GM10266 (cell line): ENCODE results near the gene CCT8L2.
"Not testable (repeated sequence)": the region's sequence is repeated elsewhere in the genome, so short reads cannot be mapped to it uniquely, and the experiment has no call there.

Source experiments
- DNase-seq: peaks from one replicate; pipeline ENCODE4 v3.0.0; 2012; ENCODE audit errors: extremely low spot score
- TF ChIP-seq, protein P1 (sequence below): IDR thresholded peaks from 2 replicates; pipeline ENCODE4 v1.5.1; 2012; ENCODE audit warnings: mild to moderate bottlenecking, low read depth; ENCODE audit not compliant: control insufficient read depth, insufficient read depth; ENCODE audit errors: missing control alignments

The CCT8L2 gene

DNA sequence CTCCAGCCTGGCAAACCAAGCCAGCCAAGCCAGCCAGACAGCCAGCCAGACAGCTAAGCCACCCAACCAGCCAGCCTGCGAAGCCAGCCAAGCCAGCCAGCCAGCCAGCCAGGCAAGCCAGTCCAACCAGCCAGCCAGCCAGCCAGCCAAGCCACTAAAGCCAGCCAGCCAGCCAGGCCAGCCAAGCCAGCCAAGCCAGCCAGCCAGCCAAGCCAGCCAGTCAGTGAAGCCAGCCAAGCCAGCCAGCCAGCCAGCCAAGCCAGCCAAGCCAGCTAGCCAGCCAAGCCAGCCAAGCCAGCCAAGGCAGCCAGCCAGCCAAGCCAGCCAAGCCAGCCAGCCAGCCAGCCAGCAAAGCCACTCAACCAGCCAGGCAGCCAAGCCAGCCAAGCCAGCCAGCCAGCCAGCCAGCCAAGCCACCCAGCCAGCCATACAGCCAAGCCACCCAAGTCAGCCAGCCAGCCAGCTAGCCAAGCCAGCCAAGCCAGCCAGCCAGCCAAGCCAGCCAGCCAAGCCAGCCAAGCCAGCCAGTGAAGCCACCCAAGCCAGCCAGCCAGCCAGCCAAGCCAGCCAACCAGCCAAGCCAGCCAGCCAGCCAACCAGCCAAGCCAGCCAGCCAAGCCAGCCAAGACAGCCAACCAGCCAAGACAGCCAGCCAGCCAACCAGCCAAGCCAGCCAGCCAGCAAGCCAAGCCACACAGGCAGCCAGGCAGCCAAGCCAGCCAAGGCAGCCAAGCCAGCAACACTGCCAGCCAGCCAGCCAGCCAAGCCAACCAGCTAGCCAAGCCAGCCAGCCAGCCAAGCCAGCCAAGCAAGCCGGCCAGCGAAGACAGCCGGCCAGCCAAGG, 29.7 kb downstream of the CCT8L2 start:
- TF ChIP-seq, protein P1, sequence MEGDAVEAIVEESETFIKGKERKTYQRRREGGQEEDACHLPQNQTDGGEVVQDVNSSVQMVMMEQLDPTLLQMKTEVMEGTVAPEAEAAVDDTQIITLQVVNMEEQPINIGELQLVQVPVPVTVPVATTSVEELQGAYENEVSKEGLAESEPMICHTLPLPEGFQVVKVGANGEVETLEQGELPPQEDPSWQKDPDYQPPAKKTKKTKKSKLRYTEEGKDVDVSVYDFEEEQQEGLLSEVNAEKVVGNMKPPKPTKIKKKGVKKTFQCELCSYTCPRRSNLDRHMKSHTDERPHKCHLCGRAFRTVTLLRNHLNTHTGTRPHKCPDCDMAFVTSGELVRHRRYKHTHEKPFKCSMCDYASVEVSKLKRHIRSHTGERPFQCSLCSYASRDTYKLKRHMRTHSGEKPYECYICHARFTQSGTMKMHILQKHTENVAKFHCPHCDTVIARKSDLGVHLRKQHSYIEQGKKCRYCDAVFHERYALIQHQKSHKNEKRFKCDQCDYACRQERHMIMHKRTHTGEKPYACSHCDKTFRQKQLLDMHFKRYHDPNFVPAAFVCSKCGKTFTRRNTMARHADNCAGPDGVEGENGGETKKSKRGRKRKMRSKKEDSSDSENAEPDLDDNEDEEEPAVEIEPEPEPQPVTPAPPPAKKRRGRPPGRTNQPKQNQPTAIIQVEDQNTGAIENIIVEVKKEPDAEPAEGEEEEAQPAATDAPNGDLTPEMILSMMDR: no peak
- DNase-seq: no peak

DNA sequence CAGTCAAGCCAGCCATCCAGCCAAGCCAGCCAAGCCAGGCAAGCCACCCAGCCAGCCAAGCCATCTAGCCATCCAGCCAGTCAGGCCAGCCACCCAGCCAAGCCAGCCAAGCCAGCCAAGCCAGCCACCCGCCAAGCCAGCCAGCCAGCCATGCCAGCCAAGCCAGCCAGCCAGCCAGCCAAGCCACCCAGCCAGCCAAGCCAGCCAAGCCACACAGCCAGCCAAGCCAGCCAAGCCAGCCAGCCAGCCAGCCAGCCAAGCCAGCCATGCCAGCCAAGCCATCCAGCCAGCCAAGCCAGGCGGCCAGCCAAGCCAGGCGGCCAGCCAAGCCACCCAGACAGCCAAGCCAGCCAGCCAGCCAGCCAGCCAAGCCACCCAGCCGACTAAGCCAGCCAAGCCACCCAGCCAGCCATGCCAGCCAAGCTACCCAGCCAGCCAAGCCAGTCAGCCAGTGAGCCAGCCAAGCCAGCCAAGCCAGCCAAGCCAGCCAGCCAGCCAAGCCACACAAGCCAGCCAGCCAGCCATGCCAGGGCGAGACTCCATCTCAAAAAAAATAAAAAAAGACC, 31.4 kb downstream of the CCT8L2 start:
- DNase-seq: not testable (repeated sequence)

DNA sequence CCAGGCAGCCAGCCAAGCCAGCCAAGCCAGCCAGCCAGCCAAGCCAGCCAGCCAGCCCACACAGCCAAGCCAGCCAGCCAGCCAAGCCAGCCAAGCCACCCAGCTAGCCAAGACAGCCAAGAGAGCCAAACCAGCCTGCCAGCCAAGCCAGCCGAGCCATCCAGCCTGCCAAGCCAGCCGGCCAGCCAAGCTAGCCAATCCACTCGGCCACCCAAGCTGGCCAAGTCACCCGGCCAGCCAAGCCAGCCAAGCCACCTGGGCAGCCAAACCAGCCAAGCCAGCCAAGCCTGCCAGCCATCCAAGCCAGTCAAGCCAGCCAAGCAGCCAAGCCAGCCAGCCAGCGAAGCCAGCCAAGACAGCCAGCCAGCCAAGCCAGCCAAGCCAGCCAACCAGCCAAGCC, 32.0 kb downstream of the CCT8L2 start:
- not testable (repeated sequence) for DNase-seq

DNA sequence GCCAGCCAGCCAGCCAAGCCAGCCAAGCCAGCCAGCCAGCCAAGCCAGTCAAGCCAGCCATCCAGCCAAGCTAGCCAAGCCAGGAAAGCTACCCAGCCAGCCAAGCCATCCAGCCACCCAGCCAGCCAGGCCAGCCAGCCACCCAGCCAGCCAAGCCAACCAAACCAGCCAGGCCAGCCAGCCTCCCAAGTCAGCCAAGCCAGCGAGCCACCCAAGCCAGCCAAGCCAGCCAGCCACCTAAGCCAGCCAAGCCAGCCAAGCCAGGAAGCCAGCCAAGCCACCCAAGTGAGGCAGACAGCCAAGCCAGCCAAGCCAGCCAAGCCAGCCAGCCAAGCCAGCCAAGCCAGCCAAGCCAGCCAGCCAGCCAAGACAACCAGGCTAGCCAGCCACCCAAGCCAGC, 32.6 kb downstream of the CCT8L2 start:
- DNase-seq: not testable (repeated sequence)

DNA sequence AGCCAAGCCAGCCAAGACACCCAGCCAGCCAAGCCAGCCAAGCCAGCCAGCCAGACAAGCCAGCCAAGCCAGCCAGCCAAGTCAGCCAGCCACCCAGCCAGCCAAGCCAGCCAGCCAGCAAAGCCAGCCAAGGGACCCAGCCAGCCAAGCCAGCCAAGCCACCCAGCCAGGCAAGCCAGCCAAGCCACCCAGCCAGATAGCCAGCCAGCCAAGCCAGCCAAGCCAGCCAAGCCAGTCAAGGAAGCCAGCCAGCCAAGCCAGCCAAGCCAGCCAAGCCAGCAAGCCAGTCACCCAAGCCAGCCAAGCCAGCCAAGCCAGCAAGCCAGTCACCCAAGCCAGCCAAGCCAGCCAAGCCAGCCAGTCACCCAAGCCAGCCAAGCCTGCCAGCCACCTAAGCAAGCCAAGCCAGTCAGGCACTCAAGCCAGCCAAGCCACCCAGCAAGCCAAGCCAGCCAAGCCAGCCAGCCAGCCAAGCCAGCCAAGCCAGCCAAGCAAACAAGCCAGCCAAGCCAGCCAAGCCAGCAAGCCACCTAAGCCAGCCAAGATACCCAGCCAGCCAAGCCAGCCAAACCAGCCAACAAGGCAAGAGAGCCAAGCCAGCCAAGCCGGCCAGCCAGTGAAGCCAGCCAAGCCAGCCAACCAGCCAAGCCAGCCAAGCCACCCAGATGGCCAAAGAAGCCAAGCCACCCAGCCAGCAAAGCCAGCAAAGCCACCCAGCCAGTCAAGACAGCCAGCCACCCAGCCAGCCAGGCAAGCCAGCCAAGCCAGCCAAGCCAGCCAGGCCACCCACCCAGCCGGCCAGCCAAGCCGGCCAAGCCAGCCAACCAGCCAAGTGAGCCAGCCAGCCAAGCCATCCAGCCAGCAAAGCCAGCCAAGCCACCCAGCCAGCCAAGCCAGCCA, 33.3 kb downstream of the CCT8L2 start:
- no peak for DNase-seq
- TF ChIP-seq, protein P1: no peak

DNA sequence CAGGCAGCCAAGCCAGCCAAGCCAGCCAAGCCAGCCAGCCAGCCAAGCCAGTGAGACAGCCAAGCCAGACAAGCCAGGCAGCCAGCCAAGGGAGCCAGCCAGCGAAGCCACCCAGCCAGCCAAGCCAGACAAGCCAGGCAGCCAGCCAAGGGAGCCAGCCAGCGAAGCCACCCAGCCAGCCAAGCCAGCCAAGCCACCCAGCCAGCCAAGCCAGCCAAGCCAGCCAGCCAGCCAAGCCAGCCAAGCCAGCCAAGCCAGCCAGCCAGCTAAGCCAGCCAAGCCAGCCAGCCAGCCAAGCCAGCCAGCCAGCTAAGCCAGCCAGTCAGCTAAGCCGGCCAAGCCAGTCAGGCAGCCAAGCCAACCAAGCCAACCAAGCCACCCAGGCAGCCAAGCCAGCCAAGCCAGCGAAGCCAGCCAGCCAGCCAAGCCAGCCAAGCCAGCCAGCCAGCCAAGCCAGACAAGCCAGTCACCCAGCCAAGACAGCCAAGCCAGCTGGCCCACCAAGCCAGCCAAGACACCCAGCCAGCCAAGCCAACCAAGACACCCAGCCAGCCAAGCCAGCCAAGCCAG, 34.1 kb downstream of the CCT8L2 start:
- DNase-seq: not testable (repeated sequence)

DNA sequence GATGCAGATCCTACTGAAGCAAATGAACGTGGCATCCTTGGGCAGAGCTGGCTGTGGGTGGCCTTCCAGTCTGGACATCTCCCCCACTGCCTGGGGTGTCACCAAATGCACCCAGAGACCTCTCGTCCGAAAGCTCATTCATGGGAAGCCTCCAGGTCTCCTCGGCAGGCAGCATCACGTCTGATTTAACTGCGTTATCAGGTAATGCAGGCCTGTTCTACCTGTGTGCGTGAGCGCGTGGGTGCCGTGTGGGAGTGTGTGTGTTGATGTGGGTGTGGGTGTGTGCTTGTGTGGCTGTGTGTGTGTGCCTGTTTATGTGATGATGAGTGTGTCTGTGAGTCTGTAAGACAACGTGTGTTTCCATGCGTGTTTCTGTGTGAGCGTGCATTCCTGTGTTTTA, 35.1 kb downstream of the CCT8L2 start:
- not testable (repeated sequence) for DNase-seq

DNA sequence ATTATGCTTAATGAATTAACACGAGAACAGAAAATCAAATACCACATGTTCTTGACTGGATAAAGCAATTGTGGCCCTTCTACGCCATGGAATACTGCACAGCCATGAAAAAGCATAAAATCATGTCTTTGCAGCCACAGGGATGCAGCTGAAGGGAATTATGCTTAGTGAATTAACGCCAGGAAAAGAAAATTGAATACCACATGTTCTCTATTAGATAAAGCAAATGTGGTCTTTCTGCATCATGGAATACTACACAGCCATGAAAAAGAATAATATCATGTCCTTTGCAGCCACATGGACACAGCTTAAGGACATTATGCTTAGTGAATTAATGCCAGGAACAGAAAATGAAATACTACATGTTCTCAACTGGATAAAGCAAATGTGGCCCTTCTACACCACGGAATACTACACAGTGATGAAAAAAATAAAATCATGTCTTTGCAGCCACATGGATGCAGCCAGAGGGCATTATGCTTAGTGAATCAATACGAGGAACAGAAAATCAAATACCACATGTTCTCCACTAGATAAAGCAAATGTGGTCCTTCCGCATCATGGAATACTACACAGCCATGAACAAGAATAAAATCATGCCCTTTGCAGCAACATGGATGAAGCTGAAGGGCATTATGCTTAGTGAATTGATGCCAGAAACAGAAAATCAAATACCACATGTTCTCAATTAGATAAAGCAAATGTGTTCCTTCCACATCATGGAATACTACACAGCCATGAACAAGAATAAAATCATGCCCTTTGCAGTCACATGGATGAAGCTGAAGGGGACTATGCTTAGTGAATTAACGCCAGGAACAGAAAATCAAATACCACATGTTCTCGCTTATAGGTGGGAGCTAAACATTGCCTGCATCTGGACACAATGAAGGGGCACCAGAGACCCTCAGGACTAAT, 37.3 kb downstream of the CCT8L2 start:
- not testable (repeated sequence) for DNase-seq

DNA sequence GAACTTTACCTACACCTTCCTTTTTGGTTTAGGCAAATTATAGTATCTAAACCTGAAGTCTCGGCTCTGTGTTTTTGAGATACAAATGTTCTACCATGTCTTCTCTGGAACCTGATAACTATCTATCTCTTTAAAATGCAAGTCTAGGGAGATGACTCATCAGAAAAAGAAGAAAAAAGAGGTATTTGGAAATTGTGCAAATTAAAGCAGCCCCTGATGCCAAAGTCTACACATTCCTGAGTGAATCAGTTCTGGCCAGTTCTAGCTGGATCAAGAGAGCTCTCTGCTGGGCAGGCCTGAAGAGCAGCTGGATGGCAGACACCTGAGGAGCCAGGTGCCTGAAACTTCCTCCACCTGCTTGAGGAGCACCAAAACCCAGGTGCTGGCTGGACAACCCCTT, 49.3 kb downstream of the CCT8L2 start:
- not testable (repeated sequence) for DNase-seq
